GM23338 (cell line): ENCODE results near the gene SLC22A4. TPM values are rescaled to one million over a fixed set of nuclear protein-coding genes. Genes with fewer than 3 reads are reported as not detected.

Experiments used
- ATAC-seq: fragments of 200-7000 bp; cut with Tn5 transposase; 3 replicates; pipeline ENCODE4 v1.9.1; 2020
- DNase-seq: peaks from one replicate; pipeline ENCODE4 v3.0.0-alpha.2; 2015; ENCODE audit warnings: low spot score
- H2AFZ ChIP-seq: fragments of 200-600 bp; sonication (generic); 2 replicates; pipeline ENCODE4 v1.8.0; 2016; ENCODE audit warnings: antibody characterized with exemption, mild to moderate bottlenecking, moderate library complexity
- H3F3A ChIP-seq: fragments of 200-600 bp; sonication (generic); replicated peaks from 2 replicates; pipeline ENCODE4 v1.8.0; 2017; ENCODE audit warnings: antibody characterized with exemption, mixed run types, low read depth
- H3K27ac ChIP-seq: fragments of 200-600 bp; sonication (generic); 2 replicates; pipeline ENCODE4 v1.6.1; 2016; ENCODE audit warnings: low read depth
- H3K27me3 ChIP-seq: fragments of 200-600 bp; sonication (generic); 2 replicates; pipeline ENCODE4 v1.8.0; 2016; ENCODE audit warnings: mild to moderate bottlenecking, mixed run types, moderate library complexity; ENCODE audit not compliant: insufficient read depth
- H3K36me3 ChIP-seq: fragments of 200-600 bp; sonication (generic); 2 replicates; pipeline ENCODE4 v1.8.0; 2016; ENCODE audit warnings: mild to moderate bottlenecking; ENCODE audit not compliant: insufficient read depth
- H3K4me1 ChIP-seq: fragments of 200-600 bp; sonication (generic); 2 replicates; pipeline ENCODE4 v1.8.0; 2016; ENCODE audit warnings: mild to moderate bottlenecking, moderate library complexity; ENCODE audit not compliant: insufficient read depth
- H3K4me2 ChIP-seq: fragments of 200-600 bp; sonication (generic); 2 replicates; pipeline ENCODE4 v1.7.1; 2017; ENCODE audit warnings: mixed run types
- H3K4me3 ChIP-seq: fragments of 200-600 bp; sonication (generic); 2 replicates; pipeline ENCODE4 v1.6.1; 2016; ENCODE audit warnings: mixed run types
- H3K79me2 ChIP-seq: fragments of 200-600 bp; sonication (generic); replicated peaks from 2 replicates; pipeline ENCODE4 v1.8.0; 2017; ENCODE audit warnings: mild to moderate bottlenecking; ENCODE audit not compliant: insufficient read depth
- H3K9me2 ChIP-seq: fragments of 200-600 bp; sonication (generic); 2 replicates; pipeline ENCODE4 v1.8.0; 2017; ENCODE audit not compliant: insufficient read depth
- H4K20me1 ChIP-seq: fragments of 200-600 bp; sonication (generic); replicated peaks from 2 replicates; pipeline ENCODE4 v1.8.0; 2017; ENCODE audit warnings: mild to moderate bottlenecking; ENCODE audit not compliant: insufficient read depth
- H3K27ac Mint-ChIP-seq: 2 replicates; pipeline ENCODE4 v1.8.0; 2020; ENCODE audit warnings: inconsistent platforms, mild to moderate bottlenecking, moderate library complexity, mixed read lengths
- H3K27me3 Mint-ChIP-seq: 3 replicates; pipeline ENCODE4 v1.8.0; 2022; ENCODE audit warnings: low read depth, mild to moderate bottlenecking, moderate library complexity, mixed read lengths, inconsistent platforms; ENCODE audit not compliant: insufficient read depth, poor library complexity
- H3K36me3 Mint-ChIP-seq: 3 replicates; pipeline ENCODE4 v1.8.0; 2021; ENCODE audit warnings: low read depth, mild to moderate bottlenecking, inconsistent platforms, moderate library complexity, mixed read lengths
- H3K4me1 Mint-ChIP-seq: 3 replicates; pipeline ENCODE4 v1.8.0; 2020; ENCODE audit warnings: mild to moderate bottlenecking, inconsistent platforms, mixed read lengths
- H3K4me3 Mint-ChIP-seq: 3 replicates; pipeline ENCODE4 v1.8.0; 2021; ENCODE audit warnings: moderate library complexity, mild to moderate bottlenecking, inconsistent platforms, mixed read lengths
- H3K9me3 Mint-ChIP-seq: 3 replicates; pipeline ENCODE4 v1.8.0; 2020; ENCODE audit warnings: moderate library complexity, mild to moderate bottlenecking, inconsistent platforms, mixed read lengths
- CREB1 ChIP-seq: fragments of 250-450 bp; sonication (Bioruptor Pico); IDR thresholded peaks from 2 replicates; pipeline ENCODE4 v1.5.0; 2020; ENCODE audit warnings: low read depth, mild to moderate bottlenecking, moderate library complexity
- CTCF ChIP-seq, 2 experiments: fragments of 200-600 bp in 1 of 2; sonication (generic) in 1 of 2; conservative IDR thresholded peaks; 2 replicates each; pipeline versions ENCODE4 v1.5.1 to v1.6.1; 2016 to 2017; ENCODE audit warnings: antibody characterized with exemption in 2 of 2, low read depth in 2 of 2, mild to moderate bottlenecking in 2 of 2, moderate library complexity in 1 of 2
- ETS1 ChIP-seq: IDR thresholded peaks from 2 replicates; pipeline ENCODE4 v1.6.1; 2016; ENCODE audit warnings: antibody characterized with exemption
- EZH2 ChIP-seq: fragments of 200-600 bp; sonication (generic); IDR thresholded peaks from one replicate; pipeline ENCODE4 v1.8.0; 2017; ENCODE audit warnings: antibody characterized with exemption, mild to moderate bottlenecking, low read depth; ENCODE audit not compliant: unreplicated experiment
- EZH2phosphoT487 ChIP-seq: fragments of 200-600 bp; sonication (generic); IDR thresholded peaks from one replicate; pipeline ENCODE4 v1.8.1; 2018; ENCODE audit warnings: antibody characterized with exemption; ENCODE audit not compliant: unreplicated experiment
- JUNB ChIP-seq: IDR thresholded peaks from one replicate; pipeline ENCODE4 v1.6.1; 2016; ENCODE audit warnings: antibody characterized with exemption; ENCODE audit not compliant: unreplicated experiment
- NANOG ChIP-seq: IDR thresholded peaks from 2 replicates; pipeline ENCODE4 v1.6.1; 2016; ENCODE audit warnings: antibody characterized with exemption, borderline replicate concordance
- POLR2AphosphoS5 ChIP-seq: IDR thresholded peaks from 2 replicates; pipeline ENCODE4 v1.6.1; 2016; ENCODE audit warnings: antibody characterized with exemption, low read depth
- REST ChIP-seq: IDR thresholded peaks from one replicate; pipeline ENCODE4 v1.6.1; 2018; ENCODE audit warnings: antibody characterized with exemption; ENCODE audit not compliant: unreplicated experiment
- STAT1 ChIP-seq: IDR thresholded peaks from one replicate; pipeline ENCODE4 v1.6.1; 2016; ENCODE audit warnings: antibody characterized with exemption; ENCODE audit not compliant: unreplicated experiment
- ZNF114 ChIP-seq: fragments of 250-450 bp; sonication (Bioruptor Pico); IDR thresholded peaks from 2 replicates; pipeline ENCODE4 v1.5.0; 2020; ENCODE audit warnings: mild to moderate bottlenecking, moderate library complexity
- ZNF331 ChIP-seq: fragments of 250-450 bp; sonication (Bioruptor Pico); IDR thresholded peaks from 2 replicates; pipeline ENCODE4 v1.5.0; 2020; ENCODE audit warnings: low read depth, mild to moderate bottlenecking, moderate library complexity
- ZNF462 ChIP-seq: fragments of 250-450 bp; sonication (Bioruptor Pico); IDR thresholded peaks from 2 replicates; pipeline ENCODE4 v1.5.0; 2020; ENCODE audit warnings: mild to moderate bottlenecking, moderate library complexity
- polyA plus RNA-seq: library from polyadenylated mRNA; unstranded; fragments of >200 nt; fragmentation: Nextera tagmentation; extraction: Ambion mirVana; gene quantifications from 2 replicates; pipeline ENCODE4 v1.2.1, GENCODE V29; 2016
- total RNA-seq: library from RNA; depleted of rRNA; stranded (reverse); fragments of >200 nt; shearing (Covaris generic); gene quantifications from 2 replicates; pipeline ENCODE4 v1.2.3, GENCODE V29; 2014

Gene SLC22A4
- total and polyA plus RNA-seq, 2 experiments from 2014 or later: 0.28 to 0.40 TPM

GRCh38 chr5:132369007-132369473 lies 74.8 kb downstream of the SLC22A4 start:
- Mint-ChIP-seq H3K4me3 (peak overlapping the region; percentile 82), H3K36me3 (no peaks in the 10 kb centered on the region), H3K27ac (no peak overlapping the region), H3K9me3 (no peaks in the 10 kb centered on the region), H3K27me3 (peaks cover 14% of the 10 kb centered on the region), H3K4me1 (peaks cover 8% of the 10 kb centered on the region)
- Histone ChIP-seq H3K79me2 (no peaks in the 10 kb centered on the region), H3K27me3 (peaks cover 22% of the 10 kb centered on the region), H3K4me1 (no peaks in the 10 kb centered on the region; the same call in 1 of the 2 replicates), H4K20me1 (no peaks in the 10 kb centered on the region), H3K36me3 (no peaks in the 10 kb centered on the region), H3K4me2 (peak overlapping the region; percentile 71), H3K9me2 (no peaks in the 10 kb centered on the region), H3F3A (no peaks in the 10 kb centered on the region), H2AFZ (peak overlapping the region; percentile 54; the same call in 1 of the 2 replicates), H3K27ac (no peak overlapping the region), H3K4me3 (peak overlapping the region; percentile 72)
- ATAC-seq (no peak), DNase-seq (no peak)
- TF ChIP-seq ETS1: no peak
- no peak for TF ChIP-seq CTCF (conservative IDR thresholded peaks at IDR 0.05; ENCODE audit: low read depth in 2 of 2)
- TF ChIP-seq ZNF331 (CRISPR knock-in tag): no peak
- TF ChIP-seq EZH2phosphoT487: no peak
- TF ChIP-seq JUNB: no peak
- TF ChIP-seq POLR2AphosphoS5: no peak
- no peak for TF ChIP-seq CREB1
- TF ChIP-seq REST: no peak
- no peak for TF ChIP-seq ZNF462 (CRISPR knock-in tag)
- no peak for TF ChIP-seq ZNF114 (CRISPR knock-in tag)
- no peak for TF ChIP-seq STAT1
- no peak for TF ChIP-seq EZH2
- TF ChIP-seq NANOG: no peak
